WI38 (cell line): ENCODE results near the gene TUBB2B.
"Not testable (repeated sequence)": the region's sequence is repeated elsewhere in the genome, so short reads cannot be mapped to it uniquely, and the experiment has no call there.

ENCODE experiments used
- H3K4me3 ChIP-seq: 2 replicates; pipeline ENCODE4 v1.5.1; 2011; ENCODE audit warnings: low read depth, mild to moderate bottlenecking, control low read depth, low read length
- CTCF ChIP-seq: IDR thresholded peaks from 2 replicates; pipeline ENCODE4 v1.5.1; 2012; ENCODE audit warnings: low read depth, mild to moderate bottlenecking, control low read depth, low read length

TUBB2B gene

GRCh38 chr6:3247255-3248146 lies 20.0 kb upstream of the TUBB2B start:
- no peak for TF ChIP-seq CTCF
- H3K4me3 ChIP-seq, result peak overlapping the region; percentile 59

- TF ChIP-seq CTCF, result no peak
- H3K4me3 ChIP-seq, result no peak overlapping the region
Observed at GRCh38 chr6:3245216-3245615, 17.8 kb upstream of the TUBB2B start.

GRCh38 chr6:3244832-3245161 lies 17.3 kb upstream of the TUBB2B start:
- not testable (repeated sequence) for H3K4me3 ChIP-seq

- no peak for TF ChIP-seq CTCF
Observed at GRCh38 chr6:3244003-3244831, 16.8 kb upstream of the TUBB2B start.

GRCh38 chr6:3242768-3243167 lies 15.3 kb upstream of the TUBB2B start:
- no peak for TF ChIP-seq CTCF

More at GRCh38 chr6:3244003-3244831, 16.8 kb upstream of the TUBB2B start:
- H3K4me3 ChIP-seq, result no peak overlapping the region

GRCh38 chr6:3241745-3242144 lies 14.3 kb upstream of the TUBB2B start:
- H3K4me3 ChIP-seq, result not testable (repeated sequence)

More at GRCh38 chr6:3242768-3243167, 15.3 kb upstream of the TUBB2B start:
- no peak overlapping the region for H3K4me3 ChIP-seq

- H3K4me3 ChIP-seq, result no peak overlapping the region
- no peak for TF ChIP-seq CTCF
Observed at GRCh38 chr6:3240595-3240994, 13.1 kb upstream of the TUBB2B start.

- no peak overlapping the region for H3K4me3 ChIP-seq
- 0 out of 2 replicates have a peak, but pooled peaks have one; percentile 6 for TF ChIP-seq CTCF
Observed at GRCh38 chr6:3239110-3239830, 11.8 kb upstream of the TUBB2B start.
